GM19467 (cell line): ENCODE results near the gene ZNF469.

Source experiments
- ATAC-seq: cut with Tn5 transposase; IDR thresholded peaks from one replicate; pipeline ENCODE4 v1.9.1; 2021; ENCODE audit warnings: mild to moderate bottlenecking, moderate library complexity; ENCODE audit not compliant: unreplicated experiment

ZNF469 gene

GRCh38 chr16:88347656-88348376 is 34.9 kb upstream of the ZNF469 start:
- ATAC-seq, result no peak

DNA sequence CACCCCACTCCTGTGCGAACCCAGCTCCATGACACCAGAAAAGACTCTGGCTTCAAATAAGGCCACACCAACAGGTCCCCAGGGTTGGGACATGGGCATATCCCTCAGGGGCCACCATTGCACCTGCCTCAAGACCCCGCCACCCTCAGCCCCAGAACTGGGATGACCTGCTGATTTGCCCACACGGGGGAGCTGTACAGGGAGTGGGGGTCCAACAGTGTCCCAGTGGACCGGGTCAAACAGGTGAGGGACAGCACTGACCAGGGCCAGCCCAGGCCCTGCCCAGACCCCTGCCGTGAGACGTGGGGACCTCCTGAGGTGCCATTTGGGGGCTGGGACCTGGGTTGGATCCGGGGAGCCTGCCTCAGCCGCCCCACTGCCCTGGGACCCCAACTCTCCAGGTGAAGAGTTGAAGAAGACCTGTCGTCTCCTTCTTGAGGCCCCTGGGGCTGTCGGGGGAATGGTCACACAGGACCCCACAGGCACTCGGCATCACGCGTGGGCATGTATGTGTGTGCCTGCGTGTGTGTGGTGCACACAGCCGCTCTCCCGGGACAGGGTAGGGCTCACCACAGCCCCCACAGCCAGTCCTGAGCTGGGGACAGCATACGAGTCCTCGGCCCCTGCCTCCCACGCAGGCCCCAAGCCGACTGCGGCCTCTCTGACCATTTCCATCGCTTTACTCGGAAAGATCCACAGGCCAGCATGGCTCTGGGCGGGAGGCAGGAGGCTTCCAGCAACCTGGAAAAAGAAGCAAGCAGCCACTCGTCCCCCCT is 34.2 kb upstream of the ZNF469 start:
- no peak for ATAC-seq

DNA sequence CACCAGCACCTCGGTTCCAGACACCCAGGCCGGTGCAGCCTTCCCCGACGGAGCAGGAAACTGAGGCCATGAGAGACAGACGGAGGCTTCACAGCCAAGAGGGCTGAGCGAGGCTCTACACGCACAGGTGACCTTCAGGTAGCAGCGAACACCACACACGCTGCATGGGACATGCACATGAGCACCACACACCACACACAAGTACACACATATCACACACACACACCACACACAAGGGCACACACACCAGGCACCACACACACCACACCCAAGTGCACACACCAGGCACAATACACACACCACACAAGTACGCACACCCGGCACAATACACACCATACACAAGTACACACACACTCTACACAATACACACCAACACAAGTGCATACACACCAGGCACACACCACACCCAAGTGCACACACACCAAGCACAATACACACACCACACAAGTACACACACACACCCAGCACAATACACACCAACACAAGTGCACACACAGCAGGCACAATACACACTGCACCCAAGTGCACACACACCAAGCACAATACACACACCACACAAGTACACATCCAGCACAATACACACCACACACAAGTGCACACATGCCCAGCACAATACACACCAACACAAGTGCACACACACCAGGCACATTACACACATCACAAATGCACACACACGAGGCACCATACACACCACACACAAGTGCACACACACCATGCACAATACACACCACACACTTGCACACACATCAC is 33.4 kb upstream of the ZNF469 start:
- no peak for ATAC-seq

- no peak for ATAC-seq
Measured at GRCh38 chr16:88349903-88350900, 32.6 kb upstream of the ZNF469 start.

GRCh38 chr16:88350922-88351321 is 31.8 kb upstream of the ZNF469 start:
- ATAC-seq, result no peak

DNA sequence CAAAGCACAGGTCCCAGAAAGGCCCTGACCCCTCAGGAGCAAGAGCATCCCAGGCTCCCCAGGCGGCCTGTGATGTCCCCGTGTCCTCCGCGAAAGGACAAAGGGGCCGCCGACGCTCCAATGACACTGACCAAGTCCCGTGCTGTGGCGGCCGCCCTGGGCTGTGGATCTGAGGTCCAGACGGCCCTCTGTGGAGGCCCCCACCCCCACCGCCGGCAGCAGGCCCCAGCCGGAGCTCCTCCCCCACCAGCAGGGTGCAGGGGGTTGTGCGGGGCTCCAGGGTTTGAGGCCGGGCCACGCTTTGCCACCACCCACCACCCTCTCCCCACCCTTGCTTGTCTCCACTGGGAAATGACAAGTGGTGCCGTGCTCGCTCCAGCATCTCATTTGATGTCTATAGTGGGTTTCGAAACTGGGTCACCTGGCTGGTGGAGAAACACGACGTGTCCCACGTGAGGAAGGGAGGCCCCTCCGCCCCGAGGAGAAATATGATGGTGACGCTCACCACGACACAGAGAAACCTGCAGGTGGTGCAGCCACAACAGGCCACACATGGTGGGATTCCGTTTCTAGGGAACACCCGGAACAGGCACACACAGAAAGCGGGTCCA is 31.2 kb upstream of the ZNF469 start:
- no peak for ATAC-seq

- ATAC-seq, result no peak
Measured at GRCh38 chr16:88352261-88353200, 30.2 kb upstream of the ZNF469 start.

GRCh38 chr16:88353232-88353631 is 29.5 kb upstream of the ZNF469 start:
- ATAC-seq, result no peak

- no peak for ATAC-seq
Measured at GRCh38 chr16:88353691-88354090, 29.1 kb upstream of the ZNF469 start.

DNA sequence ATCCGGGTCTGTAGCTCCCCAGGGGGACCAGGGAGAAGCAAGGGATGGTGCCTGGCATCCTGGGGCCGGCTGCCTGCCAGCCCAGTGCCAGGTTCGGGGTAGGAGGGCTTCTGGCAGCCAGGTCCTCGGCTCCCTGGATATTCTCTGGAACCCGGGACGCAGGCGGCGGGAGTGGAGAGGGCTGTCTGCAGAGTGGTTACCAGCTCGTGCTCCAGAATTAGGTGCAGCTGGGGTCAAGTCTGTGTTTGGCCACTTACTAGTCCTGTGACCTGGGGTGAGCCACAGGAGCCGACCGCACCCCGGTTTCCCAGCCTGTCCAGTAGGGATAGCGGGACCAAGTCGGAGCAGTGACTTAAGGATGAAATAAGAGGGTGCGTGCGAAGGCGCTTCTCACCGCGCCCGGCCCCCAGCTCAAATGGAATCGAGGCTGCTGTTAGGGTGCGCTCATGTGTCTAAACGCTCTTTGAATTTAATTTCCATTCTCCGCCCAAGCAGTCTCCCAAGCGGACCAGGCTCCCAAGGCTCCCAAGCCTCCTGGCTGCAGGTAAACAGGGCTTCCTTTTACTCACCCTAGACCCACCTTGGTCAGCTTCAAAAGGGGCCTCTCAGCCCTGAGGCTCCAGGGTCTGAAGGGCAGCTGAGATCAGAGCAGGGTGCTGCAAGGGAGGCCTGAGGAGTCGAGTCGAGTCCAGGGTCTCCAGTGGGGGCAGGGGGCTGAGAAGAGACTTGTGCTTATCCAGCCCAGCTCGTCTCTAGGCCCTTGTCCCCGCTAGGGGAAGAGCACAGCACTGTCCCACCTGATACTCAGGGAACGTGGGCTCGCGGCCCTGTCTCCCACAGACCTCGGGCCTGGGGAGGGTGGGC is 28.3 kb upstream of the ZNF469 start:
- ATAC-seq, result no peak

DNA sequence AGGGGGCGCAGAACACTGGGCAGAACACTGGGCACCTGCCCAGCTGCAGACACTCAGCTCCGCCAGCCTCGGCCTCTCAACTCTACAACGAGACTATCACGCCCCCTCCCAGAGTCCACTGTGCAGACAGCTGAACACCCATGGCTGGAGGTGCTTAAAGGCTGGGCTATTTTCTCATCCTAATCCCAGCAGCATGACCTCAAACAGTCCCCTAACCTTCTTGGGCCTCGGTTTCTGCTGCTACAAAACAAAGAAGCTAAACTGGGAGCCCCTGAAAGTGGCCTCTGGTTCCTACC is 27.7 kb upstream of the ZNF469 start:
- ATAC-seq, result no peak

DNA sequence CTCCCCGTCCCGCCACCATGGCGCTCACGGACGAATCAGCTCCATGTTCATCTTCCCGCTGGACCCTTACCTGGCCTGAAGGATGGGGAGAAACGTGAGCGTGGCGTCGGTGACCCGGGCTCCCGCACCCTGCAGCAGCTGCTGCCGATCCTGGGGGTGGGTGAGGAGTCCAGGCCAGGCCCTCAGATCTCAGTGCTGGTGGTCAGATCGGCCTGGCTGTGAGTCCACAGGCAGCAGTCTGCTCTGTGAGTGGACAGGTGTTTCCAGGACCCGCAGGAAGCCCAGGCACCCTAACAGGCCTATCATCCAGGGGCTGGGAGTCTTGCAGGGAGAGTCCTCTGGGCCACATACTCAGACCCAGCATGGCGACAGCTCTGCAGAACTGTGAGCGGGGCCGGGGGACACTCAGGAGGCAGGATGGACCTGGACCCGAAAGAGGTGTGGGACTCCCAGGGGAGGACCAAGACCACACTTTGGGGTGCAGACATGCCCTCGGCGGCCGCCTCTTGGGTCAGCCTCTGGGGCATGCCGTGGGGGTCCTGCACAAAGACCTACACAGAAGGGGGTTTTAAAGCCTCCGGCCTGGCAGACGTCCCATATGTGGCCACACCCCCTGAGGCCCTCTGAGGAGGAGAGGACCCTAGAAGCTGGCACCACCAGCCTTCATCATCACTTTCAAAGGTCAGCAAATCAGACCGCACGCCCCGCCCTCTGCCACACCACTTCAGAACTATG is 27.2 kb upstream of the ZNF469 start:
- ATAC-seq, result no peak

DNA sequence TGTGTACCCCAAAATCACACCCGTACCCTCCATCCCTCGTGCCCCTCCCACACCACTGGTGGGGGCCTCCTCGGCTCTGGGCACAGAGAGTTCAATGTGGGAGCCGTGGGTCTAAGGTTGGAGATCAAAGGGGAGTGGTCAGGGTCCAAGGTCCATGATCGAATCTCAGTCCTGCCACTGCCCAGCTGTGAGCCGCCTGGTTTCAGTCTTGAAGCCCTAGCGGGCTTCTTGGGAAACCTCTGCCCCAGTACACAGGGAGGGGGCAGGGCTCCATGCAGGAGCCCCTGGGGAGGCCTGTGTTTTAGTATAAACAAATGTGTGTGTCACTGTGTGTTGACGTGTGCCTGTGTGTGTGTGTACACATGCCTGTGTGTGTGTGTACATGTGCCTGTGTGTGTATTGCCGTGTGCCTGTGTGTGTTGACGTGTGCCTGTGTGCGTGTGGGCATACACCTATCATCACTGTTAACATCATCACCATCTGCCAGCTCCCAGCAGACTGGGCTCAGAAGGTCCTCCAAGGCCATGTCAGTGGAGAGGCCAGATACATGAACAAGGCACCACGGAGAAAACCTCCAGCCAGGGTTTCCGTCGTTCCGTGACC is 26.5 kb upstream of the ZNF469 start:
- no peak for ATAC-seq

- ATAC-seq, result no peak
Measured at GRCh38 chr16:88356727-88357199, 26.0 kb upstream of the ZNF469 start.

DNA sequence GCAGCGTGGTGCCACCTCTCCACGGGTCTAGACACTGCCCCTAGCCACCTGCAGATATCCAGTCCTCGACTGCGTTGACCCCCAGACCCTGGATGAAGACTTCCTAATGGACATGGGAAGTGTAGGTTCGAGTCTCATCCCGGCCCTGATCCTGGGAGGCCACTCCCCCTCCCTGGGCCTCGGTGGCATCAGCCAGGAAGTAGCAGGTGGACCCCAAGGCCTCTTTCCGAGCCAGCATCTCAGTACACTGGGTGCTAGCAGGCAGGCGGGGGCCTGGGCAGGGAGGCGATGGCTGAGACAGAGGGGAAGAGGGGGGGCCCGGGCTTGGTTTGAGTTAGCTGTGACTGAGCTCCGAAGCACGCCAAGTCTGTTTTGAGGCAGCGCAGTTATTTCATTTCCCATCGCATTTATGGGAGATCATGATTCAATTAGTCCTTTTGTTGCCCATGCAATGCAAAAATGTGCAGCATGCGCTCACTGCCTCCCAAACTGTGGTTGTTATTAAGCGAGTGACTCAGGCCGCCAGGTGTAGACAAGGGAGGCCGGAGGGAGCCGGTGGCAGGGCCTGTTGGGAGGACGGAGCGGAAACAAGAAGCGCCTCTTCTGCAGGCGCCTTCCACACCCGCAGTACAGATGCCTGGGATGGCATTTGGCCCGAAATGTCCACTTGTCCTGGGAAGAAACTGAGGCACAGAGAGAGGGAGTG is 25.3 kb upstream of the ZNF469 start:
- no peak for ATAC-seq

DNA sequence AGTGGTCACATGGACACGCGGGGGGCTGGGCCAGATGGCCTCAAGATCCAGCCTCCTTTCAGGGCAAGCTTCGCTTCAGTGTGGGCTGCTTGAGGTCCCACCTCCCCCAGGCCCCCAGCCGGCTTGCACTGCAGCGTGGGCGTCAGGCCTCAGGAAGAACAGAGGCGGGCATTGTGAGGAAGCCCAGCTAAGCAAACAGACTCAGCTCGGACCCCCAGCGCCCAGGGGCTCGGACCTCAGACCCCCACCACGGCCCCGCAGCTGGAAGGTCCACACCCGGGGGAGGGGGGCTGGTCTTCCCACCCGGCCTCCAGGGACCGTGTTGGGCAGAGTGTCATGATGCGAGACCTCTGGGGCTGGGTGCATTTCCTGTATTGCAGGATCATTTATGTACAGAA is 24.7 kb upstream of the ZNF469 start:
- ATAC-seq, result no peak
